ENCODE data around the gene MAD1L1.
"Not testable (repeated sequence)": the region's sequence is repeated elsewhere in the genome, so short reads cannot be mapped to it uniquely, and the experiment has no call there.

MAD1L1 gene

DNA sequence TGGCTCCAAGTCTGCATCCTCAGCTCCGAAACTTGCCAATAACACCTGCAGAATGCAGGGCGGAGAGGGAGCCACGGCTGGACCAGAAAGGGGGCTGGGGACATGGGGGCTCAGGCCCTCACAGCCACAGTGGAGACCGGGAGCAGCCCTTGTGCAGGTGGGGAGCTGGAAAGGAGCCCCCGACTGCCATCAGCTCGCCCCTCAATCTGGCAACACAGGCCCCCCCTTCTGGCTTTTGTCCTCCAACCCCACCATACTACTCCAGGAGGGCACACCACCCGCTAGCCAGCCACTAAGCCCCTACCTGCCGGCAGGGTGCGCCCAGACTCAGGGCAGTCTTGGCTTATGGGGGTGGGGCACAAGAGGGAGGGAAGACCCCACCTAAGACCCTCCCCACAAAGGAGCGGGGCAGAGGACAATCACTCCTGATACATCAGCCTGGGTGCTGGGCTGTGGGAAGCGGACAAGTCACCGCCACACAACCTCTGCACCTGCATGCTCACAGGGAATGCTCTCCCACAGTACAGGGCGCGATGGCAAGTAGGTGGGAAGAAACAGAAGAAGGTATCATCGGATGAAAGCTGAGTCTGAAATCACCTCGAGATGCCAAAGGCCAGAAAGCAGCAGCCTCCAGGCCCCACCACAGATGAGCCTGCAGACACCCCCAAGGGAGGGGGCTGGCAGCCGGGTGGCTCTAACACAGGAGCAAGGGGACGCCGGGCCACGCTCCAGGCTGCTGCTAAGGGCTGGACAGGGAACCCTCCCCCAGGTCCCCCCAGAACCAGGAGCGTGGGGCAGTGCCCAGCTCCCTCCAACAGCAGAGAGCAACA lies 297.4 kb downstream of the MAD1L1 start:
- no peak for DNase-seq

DNA sequence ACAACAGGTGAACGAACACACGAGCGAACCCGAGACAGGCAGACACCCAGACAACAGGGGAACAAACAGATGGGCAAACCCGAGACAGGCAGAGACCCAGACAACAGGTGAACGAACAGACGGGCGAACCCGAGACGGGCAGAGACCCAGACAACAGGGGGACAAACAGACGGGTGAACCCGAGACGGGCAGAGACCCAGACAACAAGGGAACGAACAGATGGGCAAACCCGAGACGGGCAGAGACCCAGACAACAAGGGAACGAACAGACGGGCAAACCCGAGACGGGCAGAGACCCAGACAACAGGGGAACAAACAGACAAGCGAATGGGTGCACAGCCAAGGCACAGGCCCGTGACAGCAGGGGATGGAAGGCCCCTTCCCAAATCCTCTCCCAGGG lies 298.0 kb downstream of the MAD1L1 start:
- no peak for DNase-seq

GRCh38 chr7:1934017-1934416 lies 298.7 kb downstream of the MAD1L1 start:
- DNase-seq, result no peak

DNA sequence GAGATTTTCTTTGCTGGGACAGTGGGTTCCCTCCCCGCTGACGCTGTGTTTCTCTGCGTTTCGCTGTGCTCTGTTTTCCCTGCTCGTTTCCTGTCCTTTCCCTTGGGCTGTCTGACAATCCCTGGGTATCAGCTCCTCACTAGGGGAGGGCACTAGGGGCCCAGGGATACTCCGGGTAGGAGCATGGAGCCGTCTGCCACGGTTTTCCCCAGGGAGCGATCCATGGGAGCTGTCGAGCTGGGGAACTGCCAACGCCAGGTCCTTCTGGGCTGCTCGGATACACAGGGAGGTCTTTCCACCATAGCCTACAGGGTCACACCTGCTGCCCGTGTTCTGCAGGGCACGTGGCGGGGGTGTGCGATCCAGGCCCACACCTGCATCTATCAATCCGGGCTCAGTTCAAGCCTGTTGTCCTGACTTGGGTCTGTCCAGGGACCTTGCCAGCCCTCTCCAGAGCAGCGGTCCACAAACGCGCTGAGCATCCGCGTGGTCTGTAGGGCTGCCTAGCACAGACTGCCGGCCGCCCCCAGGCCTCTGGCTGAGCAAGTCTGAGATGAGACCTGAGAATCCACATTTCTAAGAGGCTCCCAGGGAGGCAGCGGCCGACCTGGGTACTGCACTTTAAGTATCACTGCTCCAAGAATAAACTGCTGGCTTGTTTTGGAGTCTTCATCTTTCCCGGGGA lies 299.5 kb downstream of the MAD1L1 start:
- no peak for DNase-seq

DNA sequence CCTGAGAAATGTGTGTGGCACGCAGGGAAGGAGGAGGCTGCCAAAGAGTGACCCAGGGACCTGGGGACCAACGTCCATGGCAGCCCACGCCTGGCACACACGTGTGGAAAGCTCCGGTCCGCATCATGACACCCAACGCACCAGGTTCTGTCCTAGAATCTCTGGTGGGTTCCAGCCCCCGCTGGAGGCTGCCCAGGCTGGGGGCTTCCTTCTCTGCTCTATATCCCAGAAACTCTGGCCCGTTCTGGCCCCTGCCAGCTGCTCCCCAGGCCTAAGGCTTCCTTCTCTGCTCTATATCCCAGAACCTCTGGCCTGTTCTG lies 300.8 kb downstream of the MAD1L1 start:
- no peak for DNase-seq

DNA sequence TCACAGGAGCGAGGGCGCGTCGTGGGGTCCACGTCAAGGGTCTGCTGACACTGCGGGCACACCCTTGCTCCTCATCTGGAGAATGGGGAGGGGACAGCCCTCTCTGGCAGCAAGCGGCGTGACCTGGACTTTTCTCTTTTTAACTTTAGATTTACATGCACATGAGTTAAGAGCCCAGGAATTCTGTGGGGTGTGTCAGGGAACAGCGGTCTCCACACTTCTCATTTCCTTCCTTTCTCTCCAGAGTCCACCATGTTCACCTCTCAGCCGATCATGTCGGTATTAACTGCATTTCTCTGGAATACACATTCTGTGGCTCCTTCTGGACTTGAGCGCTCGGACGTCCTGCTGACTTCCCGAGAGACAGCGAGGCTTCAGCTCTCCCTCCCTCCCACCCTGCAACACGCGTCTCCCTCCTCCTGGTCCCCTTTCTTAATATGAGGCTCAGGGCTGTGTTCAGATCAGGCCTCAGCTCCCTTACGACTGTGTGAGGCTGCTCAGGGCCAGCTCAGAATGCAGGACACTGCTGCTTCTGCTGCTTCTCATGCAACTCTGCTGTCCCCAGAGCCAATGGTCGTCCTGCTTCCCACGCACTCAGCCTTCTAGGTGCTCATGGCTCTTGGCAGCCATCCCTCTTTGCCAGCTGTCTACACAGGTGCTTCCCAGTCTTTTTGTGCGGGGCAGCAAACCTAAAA lies 301.3 kb downstream of the MAD1L1 start:
- no peak for DNase-seq

GRCh38 chr7:1930381-1931065 lies 302.2 kb downstream of the MAD1L1 start:
- no peak for DNase-seq

DNA sequence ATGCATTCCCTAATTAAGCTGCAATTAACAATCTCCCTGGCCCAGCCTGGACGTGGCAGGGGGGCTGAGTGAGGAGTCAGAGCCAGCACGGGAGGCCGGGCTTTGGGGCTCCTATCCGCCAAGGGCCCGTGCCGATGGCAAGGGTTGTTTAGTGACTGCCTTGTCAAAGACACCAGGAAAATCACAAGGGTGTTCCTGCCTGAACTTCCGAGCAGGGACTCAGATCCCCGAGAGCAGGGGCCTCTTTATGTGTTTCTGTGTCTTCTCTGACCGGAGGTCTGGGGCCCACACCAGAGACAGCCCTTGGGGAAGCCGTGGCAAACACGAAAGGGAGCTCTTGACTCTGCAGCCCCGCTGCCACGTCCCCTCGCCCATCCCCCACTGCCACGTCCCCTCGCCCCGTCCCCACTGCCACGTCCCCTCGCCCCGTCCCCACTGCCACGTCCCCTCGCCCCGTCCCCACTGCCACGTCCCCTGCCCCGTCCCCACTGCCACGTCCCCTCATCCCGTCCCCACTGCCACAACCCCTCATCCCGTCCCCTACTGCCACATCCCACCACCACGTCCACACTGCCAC lies 303.3 kb downstream of the MAD1L1 start:
- not testable (repeated sequence) for DNase-seq

GRCh38 chr7:1928645-1929348 lies 303.9 kb downstream of the MAD1L1 start:
- no peak for DNase-seq

DNA sequence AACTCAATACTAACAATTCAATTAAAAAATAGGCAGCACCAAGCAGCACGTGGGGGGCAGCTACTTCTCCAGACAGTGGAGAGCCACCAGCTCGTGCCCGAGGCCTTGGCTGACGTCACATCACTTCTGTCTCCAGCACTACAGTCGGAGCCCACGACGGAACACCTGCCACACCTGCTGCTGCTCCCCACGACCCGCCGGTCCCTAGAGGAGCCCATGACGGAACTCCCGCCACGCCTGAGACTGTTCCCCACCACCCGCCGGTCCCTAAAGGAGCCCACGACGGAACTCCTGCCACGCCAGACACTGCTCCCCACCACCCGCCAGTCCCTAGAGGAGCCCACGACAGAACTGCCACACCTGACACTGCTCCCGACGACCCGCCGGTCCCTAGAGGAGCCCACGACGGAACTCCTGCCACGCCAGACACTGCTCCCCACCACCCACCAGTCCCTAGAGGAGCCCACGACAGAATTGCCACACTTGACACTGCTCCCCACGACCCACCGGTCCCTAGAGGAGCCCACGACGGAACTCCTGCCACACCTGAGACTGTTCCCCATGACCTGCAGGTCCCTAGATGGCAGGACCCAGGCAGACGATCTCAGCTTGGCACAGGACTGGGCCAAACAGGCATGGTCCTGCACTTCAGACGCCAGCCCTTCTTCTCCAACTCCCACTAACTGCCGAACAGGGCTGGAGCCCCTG lies 304.7 kb downstream of the MAD1L1 start:
- no peak for DNase-seq

- no peak for DNase-seq
Measured at GRCh38 chr7:1926908-1927306, 305.8 kb downstream of the MAD1L1 start.

DNA sequence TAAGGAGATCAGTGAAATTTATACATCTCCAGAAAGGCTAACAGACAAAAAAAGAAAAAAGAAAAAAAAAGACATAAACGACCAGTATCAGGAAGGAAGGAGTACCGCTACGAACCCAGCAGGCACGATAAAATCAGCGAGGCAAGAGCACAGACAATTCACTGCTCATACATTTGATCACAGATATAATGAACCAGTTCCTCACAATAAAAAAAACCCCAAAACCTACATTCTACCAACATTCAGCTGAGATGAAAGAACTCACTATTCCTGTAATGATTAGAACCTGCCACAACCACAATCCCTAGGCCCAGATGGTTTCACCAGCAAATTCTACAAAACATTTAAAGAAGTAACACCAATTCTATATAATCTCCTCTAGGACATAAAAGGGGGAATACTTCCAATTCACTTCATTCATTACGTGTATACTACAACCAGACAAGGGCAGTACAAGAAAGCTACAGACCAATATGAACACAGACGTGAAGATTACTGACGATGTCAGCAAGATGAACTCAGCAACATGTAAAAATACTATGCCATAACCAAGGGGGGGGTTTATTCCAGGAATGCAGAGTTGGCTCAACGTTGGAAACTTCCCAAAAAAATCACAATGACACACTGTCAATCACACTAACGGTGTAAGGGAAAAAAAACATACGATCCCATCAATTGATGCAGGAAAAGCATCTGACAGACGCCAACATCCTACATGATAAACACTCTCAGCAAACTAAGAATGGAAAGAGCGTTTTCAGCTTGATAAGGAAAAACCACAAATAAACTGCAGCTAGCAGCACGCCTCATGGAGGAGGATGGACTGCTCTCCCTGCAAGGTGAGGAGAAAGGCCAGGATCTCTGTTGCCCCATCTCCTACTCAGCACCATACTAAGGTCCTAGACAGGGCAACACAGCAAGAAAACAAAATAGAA lies 306.5 kb downstream of the MAD1L1 start:
- no peak for DNase-seq

DNA sequence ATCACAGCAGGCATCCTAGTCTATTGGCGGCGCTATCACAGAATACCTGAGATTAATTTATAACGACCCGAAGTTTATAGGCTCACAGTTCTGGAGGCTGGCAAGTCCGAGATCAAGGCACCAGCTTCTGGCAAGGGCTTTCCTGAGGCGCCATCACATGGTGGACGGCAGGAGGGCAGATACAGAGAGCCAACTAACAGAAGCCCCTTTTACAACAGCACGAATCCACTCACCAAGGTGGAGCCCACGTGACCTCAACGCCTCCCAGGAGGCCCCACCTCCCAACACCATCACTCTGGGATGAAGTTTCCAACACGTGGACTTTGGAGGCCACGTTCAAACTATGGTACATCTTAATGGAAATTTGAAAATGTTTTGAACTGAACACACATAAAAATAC lies 307.4 kb downstream of the MAD1L1 start:
- DNase-seq, result no peak

DNA sequence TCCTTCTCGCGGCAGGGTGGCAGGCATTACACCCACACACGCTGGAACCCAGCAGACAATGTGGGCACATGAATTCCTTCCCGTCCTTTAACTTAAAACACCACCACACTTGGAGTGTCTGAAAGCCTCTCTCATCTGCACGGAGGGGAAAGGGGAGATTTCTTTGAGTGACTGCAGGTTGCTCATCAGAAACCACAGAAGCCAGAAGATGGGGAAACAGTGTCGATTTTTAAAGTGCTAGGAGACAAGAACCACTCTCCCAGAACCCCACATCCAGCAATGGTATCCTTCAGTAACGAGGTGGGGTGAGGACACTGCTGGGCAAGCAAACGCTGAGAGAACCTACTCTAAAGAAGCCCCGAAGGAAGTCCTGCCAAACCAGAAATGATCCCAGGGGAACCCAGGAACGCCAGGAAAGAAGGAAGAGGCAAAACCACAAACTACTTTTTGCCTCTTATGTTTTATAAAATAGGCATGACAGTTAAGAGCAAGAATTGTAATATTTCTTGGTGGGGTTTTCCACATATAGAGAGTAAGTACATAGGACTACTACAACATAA lies 308.4 kb downstream of the MAD1L1 start:
- DNase-seq, result peak in 1 of 56 donors; percentile 6

DNA sequence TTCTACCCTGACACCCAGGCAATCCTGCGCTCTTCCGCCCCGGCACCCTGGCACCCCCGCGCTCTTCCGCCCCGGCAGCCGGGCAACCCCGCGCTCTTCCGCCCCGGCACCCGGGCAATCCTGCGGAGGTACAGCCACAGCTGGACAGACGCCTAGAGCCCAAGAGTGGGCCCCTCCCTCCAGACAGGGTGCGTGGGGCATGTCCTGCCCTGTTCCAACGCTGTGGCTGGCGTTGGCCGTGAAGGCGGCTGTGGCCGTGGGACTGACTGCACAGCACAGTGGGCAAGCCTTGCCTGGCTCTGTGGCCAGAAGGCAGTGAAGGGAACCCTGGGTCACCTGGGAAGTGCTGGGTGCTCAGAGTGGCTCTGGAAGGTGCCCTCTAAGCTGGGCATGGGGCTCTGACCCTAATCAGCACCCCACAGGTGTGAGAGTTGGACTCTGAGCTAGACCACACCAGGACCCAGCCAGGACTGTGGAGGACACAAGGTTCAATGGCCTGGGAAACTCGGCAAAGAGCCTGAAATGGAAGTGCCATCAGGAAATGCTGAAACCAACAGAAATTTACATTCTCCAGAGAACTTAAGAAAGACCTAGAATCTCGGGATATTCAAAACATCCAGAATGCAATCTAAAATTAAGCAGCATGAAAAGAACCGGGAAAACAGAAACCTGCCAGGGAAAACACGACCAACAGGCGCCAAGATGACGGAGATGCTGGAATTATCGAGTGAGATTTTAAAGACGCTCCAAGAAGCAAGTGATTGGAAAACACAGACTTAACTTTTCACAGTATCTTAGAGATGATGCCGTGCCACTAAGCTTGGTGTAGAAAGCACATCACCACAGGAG lies 309.1 kb downstream of the MAD1L1 start:
- peak in 1 of 56 donors; percentile 11 for DNase-seq

DNA sequence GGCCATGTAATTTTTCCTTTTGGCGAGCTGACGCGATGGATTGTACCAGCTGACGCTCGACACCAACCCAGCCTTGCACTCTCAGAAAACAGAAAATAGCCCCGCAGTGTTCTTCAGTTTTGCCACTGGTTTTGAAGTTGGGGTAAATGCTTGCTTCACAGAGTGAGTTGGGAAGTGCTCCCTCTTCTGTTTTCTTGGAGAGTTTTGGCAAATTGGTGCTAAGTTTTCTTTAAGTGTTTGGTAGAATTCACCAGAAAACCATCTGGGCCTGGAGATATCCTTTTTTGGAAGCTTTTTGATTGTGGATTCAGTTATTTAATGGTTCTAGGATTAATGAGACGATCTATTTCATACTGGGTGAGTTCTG lies 309.9 kb downstream of the MAD1L1 start:
- DNase-seq, result no peak

DNA sequence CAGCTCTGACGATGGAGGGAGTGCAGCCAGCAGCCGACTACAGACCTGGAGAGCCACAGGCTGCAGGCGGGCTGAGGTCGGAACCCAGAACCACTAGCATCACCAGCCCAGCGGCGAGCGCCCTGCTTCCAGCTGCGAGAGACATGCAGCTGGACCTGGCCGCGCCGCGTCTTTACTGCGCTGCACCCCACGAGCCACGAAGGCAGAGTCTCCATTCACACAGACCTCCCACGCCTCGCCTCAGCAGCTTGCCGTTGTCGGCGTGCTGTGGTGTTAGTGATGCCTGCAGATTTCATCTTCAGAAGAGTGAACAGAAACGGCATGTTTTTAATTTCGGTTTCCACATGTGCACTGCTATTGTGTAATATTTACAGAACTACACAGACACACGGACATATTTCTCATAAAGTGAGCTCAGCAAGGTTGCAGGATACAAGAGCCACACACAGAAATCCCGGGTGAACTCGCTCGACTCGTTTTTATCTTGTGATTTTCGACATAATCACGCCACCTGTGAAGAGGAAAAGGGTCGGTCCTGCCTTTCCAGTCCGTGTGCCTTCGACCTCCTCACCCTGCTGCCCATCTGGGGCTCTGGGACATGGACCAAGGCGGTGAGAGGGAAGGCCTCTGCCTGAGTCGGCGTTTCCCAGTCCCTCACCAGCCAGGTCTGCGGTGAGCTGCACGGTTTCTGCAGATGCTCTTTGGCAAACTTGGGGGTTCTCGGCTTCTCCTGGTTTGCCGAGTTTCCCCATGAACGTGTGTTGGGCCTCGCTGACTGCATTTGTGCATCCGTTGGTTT lies 310.5 kb downstream of the MAD1L1 start:
- no peak for DNase-seq
